Neuronal stem cell (in vitro differentiated cells): ENCODE measurements around the gene RITA1.
"Not testable (repeated sequence)": the region's sequence is repeated elsewhere in the genome, so short reads cannot be mapped to it uniquely, and the experiment has no call there.

Source experiments
- DNase-seq: peaks from one replicate; pipeline ENCODE4 v3.0.0-alpha.2; 2013; ENCODE audit warnings: low spot score
- H2AFZ ChIP-seq: one replicate; pipeline ENCODE4 v1.6.1; 2013; ENCODE audit warnings: mild to moderate bottlenecking, low read length, inconsistent platforms
- H2AK5ac ChIP-seq: 2 replicates; pipeline ENCODE4 v1.6.1; 2013; ENCODE audit warnings: low read depth, mild to moderate bottlenecking, inconsistent platforms, low read length, moderate library complexity, mixed read lengths
- H2BK120ac ChIP-seq: 2 replicates; pipeline ENCODE4 v1.6.1; 2013; ENCODE audit warnings: low read depth, mild to moderate bottlenecking, inconsistent platforms, low read length, moderate library complexity, mixed read lengths
- H2BK12ac ChIP-seq: one replicate; pipeline ENCODE4 v1.6.1; 2013; ENCODE audit warnings: low read length, inconsistent platforms
- H2BK15ac ChIP-seq: 2 replicates; pipeline ENCODE4 v1.6.1; 2013; ENCODE audit warnings: mild to moderate bottlenecking, low read length, inconsistent platforms, mixed read lengths
- H2BK5ac ChIP-seq: one replicate; pipeline ENCODE4 v1.6.1; 2013; ENCODE audit warnings: inconsistent platforms, mild to moderate bottlenecking, low read length, moderate library complexity
- H3K14ac ChIP-seq: one replicate; pipeline ENCODE4 v1.6.1; 2013; ENCODE audit warnings: low read length, inconsistent platforms
- H3K18ac ChIP-seq: 2 replicates; pipeline ENCODE4 v1.6.1; 2013; ENCODE audit warnings: low read length, inconsistent platforms
- H3K23ac ChIP-seq: 2 replicates; pipeline ENCODE4 v1.6.1; 2013; ENCODE audit warnings: low read depth, mild to moderate bottlenecking, mixed read lengths, low read length, inconsistent platforms; ENCODE audit not compliant: poor library complexity
- H3K27ac ChIP-seq: replicated peaks from 3 replicates; pipeline ENCODE4 v1.5.1; 2013; ENCODE audit warnings: low read length, inconsistent platforms
- H3K27me3 ChIP-seq, 3 experiments: 2 replicates each; pipeline ENCODE4 v1.6.1; 2013; ENCODE audit warnings: low read length in 3 of 3, mild to moderate bottlenecking in 2 of 3, inconsistent platforms in 1 of 3, low read depth in 1 of 3, mixed read lengths in 1 of 3, moderate library complexity in 1 of 3; ENCODE audit not compliant: control insufficient read depth in 3 of 3, insufficient read depth in 3 of 3
- H3K36me3 ChIP-seq, 2 donors: replicated peaks in 1 of 2; 2 replicates each; pipeline ENCODE4 v1.6.1; 2013; ENCODE audit warnings: low read length in 2 of 2; ENCODE audit not compliant: control insufficient read depth in 2 of 2, insufficient read depth in 2 of 2
- H3K4ac ChIP-seq: 2 replicates; pipeline ENCODE4 v1.6.1; 2013; ENCODE audit warnings: inconsistent platforms, mild to moderate bottlenecking, low read length, moderate library complexity
- H3K4me1 ChIP-seq, 2 donors: 1 replicate in 1 of 2; 2 replicates in 1 of 2; pipeline ENCODE4 v1.6.1; 2013; ENCODE audit warnings: low read length in 2 of 2, low read depth in 1 of 2; ENCODE audit not compliant: control insufficient read depth in 2 of 2, insufficient read depth in 1 of 2
- H3K4me2 ChIP-seq: one replicate; pipeline ENCODE4 v1.6.1; 2013; ENCODE audit warnings: mild to moderate bottlenecking, low read length, inconsistent platforms; ENCODE audit not compliant: insufficient read depth, poor library complexity, severe bottlenecking
- H3K4me3 ChIP-seq, 2 donors: 2 replicates each; pipeline ENCODE4 v1.5.1; 2013; ENCODE audit warnings: low read length in 2 of 2, mild to moderate bottlenecking in 2 of 2, inconsistent platforms in 1 of 2, moderate library complexity in 1 of 2
- H3K79me1 ChIP-seq: one replicate; pipeline ENCODE4 v1.6.1; 2013; ENCODE audit warnings: low read depth, mild to moderate bottlenecking, inconsistent platforms, low read length, moderate library complexity
- H3K9ac ChIP-seq: one replicate; pipeline ENCODE4 v1.6.1; 2013; ENCODE audit warnings: mild to moderate bottlenecking, low read depth, low read length, inconsistent platforms; ENCODE audit not compliant: poor library complexity
- H3K9me3 ChIP-seq, 2 donors: replicated peaks in 1 of 2; 2 replicates each; pipeline versions ENCODE3 to v1.6.1; 2013; ENCODE audit warnings: low read length in 2 of 2, mild to moderate bottlenecking in 2 of 2, inconsistent platforms in 1 of 2, low read depth in 1 of 2, mixed read lengths in 1 of 2, moderate library complexity in 1 of 2; ENCODE audit not compliant: control insufficient read depth in 2 of 2, insufficient read depth in 1 of 2
- H4K8ac ChIP-seq: one replicate; pipeline ENCODE4 v1.6.1; 2013; ENCODE audit warnings: low read depth, mild to moderate bottlenecking, inconsistent platforms, low read length, moderate library complexity
- H4K91ac ChIP-seq: one replicate; pipeline ENCODE4 v1.6.1; 2013; ENCODE audit warnings: low read length, low read depth, mild to moderate bottlenecking, inconsistent platforms; ENCODE audit not compliant: poor library complexity
- WGBS, 2 donors: extraction: QIAGEN DNeasy Blood & Tissue Kit; methylation state at CpG; one replicate each; pipeline ENCODE4 v1.1.7; 2013; ENCODE audit warnings: missing lambda C conversion rate in 2 of 2, mixed read lengths in 1 of 2; ENCODE audit not compliant: insufficient read length in 2 of 2, insufficient replicate concordance in 1 of 2; ENCODE audit errors: extremely low coverage in 2 of 2; 5-methylcytosine and 5-hydroxymethylcytosine counted together

RITA1 gene

DNA sequence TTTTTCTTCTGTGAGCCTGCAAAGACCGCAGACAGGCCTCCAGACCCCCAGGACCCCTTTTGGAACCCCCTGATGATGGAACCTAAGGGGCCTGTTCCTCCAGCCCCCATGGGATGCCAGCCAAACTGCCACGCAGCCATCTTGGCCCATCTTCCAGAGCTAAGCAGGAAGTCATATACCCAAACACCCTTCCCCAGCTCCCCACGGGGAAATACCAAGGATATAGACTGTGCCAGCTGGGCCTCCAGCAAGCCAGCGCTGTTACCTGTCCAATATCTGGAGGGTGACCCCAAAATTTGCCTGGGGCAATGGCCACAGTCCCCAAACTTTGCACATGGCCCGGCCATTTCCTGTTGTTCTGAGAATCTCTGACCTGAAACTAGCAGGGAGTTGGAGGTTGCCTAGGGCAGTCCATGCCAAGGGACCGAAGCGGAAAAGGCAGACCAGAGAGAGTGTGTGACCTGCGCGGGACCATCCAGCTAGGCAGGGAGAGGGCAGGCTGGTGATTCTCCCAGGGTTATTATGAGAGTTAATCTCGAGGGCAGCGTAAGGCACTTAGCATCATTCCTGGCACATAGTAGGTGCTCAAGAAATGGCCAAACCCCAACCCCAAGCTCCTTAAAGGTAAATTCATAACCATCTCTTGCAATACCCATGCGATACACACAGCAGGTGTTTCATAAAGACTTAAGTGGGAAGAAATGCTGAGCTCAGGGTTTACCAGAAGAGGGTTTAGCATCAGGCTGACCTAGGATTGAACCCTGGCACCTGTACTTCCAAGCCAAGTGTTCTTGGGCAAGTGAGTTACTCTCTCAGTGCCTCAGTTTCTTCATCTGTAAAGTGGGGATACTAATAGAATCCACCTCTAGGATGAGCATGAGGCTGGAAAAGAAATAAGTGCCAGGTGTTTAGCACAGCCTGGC lies 47.4 kb upstream of the RITA1 start:
- Histone ChIP-seq H3K14ac (no peak overlapping the region), H3K4me1 (peaks cover 3 to 7% of the 10 kb centered on the region in 2 donors), H4K91ac (no peak overlapping the region), H3K4me3 (no peak overlapping the region), H2BK120ac (no peak overlapping the region), H2BK15ac (peak overlapping the region; percentile 69), H3K9me3 (no peaks in the 10 kb centered on the region), H2BK12ac (no peak overlapping the region), H2BK5ac (no peak overlapping the region), H3K9ac (no peak overlapping the region), H3K79me1 (no peaks in the 10 kb centered on the region), H3K27me3 (peaks cover 3 to 58% (median 20%) of the 10 kb centered on the region in 3 experiments), H3K4me2 (no peak overlapping the region), H3K18ac (no peak overlapping the region), H3K4ac (no peak overlapping the region), H3K27ac (no peak overlapping the region), H2AFZ (no peak overlapping the region), H2AK5ac (peak overlapping the region; percentile 44), H4K8ac (no peak overlapping the region), H3K36me3 (no peaks in the 10 kb centered on the region), H3K23ac (no peak overlapping the region)
- no peak for DNase-seq
- WGBS, 2 donors = no CpG with 5 or more reads among the region's 12 CpGs

DNA sequence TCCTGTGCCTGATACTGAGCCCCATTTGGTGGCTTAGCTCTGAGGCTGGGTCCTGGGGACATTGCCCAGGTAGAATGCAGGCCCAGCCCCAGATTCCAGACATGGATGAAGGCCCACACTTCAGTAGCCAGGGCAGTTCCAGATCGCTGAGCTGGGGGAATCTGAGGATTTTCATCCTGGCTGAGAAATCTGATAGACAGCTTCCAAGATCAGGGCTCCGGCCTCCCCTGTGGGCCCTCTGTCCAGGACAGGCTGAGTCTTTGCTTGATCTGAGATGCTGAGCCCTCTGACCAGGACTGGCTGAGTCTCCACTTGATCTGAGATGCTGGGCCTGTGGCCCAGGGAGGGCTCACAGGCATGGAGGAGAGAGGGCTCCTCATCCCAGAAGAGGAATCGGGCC lies 46.7 kb upstream of the RITA1 start:
- Histone ChIP-seq H3K23ac (no peak overlapping the region), H2BK120ac (no peak overlapping the region), H4K91ac (no peak overlapping the region), H2BK15ac (no peak overlapping the region), H3K27ac (no peak overlapping the region), H4K8ac (no peak overlapping the region), H2BK5ac (no peak overlapping the region), H3K4me3 (no peak overlapping the region), H3K27me3 (peaks cover 3 to 51% (median 20%) of the 10 kb centered on the region in 3 experiments), H3K9ac (no peak overlapping the region), H3K9me3 (no peaks in the 10 kb centered on the region), H3K36me3 (no peaks in the 10 kb centered on the region), H3K14ac (no peak overlapping the region), H3K4me2 (no peak overlapping the region), H2AK5ac (no peak overlapping the region), H3K18ac (no peak overlapping the region), H2BK12ac (no peak overlapping the region), H3K4me1 (peaks cover 3 to 7% of the 10 kb centered on the region in 2 donors), H3K4ac (no peak overlapping the region), H3K79me1 (no peaks in the 10 kb centered on the region), H2AFZ (no peak overlapping the region)
- DNase-seq = no peak
- no CpG with 5 or more reads among the region's 3 CpGs for WGBS, 2 donors

- WGBS, 2 donors = no CpG with 5 or more reads among the region's 7 CpGs
- Histone ChIP-seq H3K4me2 (no peak overlapping the region), H3K36me3 (no peaks in the 10 kb centered on the region), H2BK5ac (no peak overlapping the region), H3K79me1 (no peaks in the 10 kb centered on the region), H3K9ac (no peak overlapping the region), H2AK5ac (no peak overlapping the region), H3K4ac (no peak overlapping the region), H3K9me3 (no peaks in the 10 kb centered on the region), H3K4me1 (peaks cover 3 to 4% of the 10 kb centered on the region in 2 donors), H3K27me3 (peaks cover 0 to 34% (median 6%) of the 10 kb centered on the region in 3 experiments), H3K14ac (no peak overlapping the region), H3K23ac (no peak overlapping the region), H4K91ac (no peak overlapping the region), H3K18ac (no peak overlapping the region), H2AFZ (no peak overlapping the region), H2BK15ac (no peak overlapping the region), H2BK120ac (no peak overlapping the region), H3K27ac (no peak overlapping the region), H3K4me3 (no peak overlapping the region), H4K8ac (no peak overlapping the region), H2BK12ac (no peak overlapping the region)
- DNase-seq = no peak
These were observed 44.8 kb upstream of the RITA1 start for GRCh38 chr12:113140706-113141105.

DNA sequence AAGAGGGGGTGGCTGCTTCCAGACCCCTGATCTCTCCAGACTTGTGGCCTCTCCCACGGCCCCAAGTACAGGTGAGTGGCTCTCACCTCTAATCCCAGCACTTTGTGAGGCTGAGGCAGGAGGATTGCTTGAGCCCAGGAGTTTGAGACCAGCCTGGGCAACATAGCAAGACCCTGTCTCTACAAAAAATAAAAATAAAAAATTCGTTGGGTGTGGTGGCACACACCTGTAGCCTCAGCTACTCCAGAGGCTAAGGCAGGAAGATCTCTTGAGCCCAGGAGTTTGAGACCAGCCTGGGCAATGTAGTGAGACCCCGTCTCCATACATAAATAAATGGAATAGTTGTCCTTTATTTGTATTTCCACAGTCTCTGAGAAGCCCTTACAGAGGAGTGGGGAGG lies 43.8 kb upstream of the RITA1 start:
- not testable (repeated sequence) for H2BK5ac ChIP-seq, H4K91ac ChIP-seq, H3K4ac ChIP-seq, DNase-seq, H2AFZ ChIP-seq, H2BK120ac ChIP-seq, H3K4me3 ChIP-seq, H3K9me3 ChIP-seq, H3K23ac ChIP-seq, H2BK12ac ChIP-seq, H3K4me2 ChIP-seq, H3K9ac ChIP-seq, H4K8ac ChIP-seq, H3K4me1 ChIP-seq, H3K14ac ChIP-seq, H3K18ac ChIP-seq, H3K27ac ChIP-seq, H3K36me3 ChIP-seq, H3K79me1 ChIP-seq, H2AK5ac ChIP-seq
- H2BK15ac ChIP-seq = peak overlapping the region; percentile 2
- peaks cover 0 to 24% (median 2%) of the 10 kb centered on the region in 3 experiments for H3K27me3 ChIP-seq
- WGBS, 2 donors = no CpG with 5 or more reads among the region's 3 CpGs
